Astrocyte (in vitro differentiated cells and primary cell): ENCODE measurements around the gene CYSTM1. TPM values are rescaled to one million over a fixed set of nuclear protein-coding genes. Genes with fewer than 3 reads are reported as not detected.

Source experiments
- DNase-seq: peaks from one replicate; pipeline ENCODE4 v3.0.0-alpha.2; 2010; ENCODE audit warnings: low read depth
- FAIRE-seq: peaks from 2 replicates; lab custom pipeline; 2011; peaks lifted over from hg19 to GRCh38; lab: Jason Lieb, UNC
- H2AFZ ChIP-seq: 2 replicates; pipeline ENCODE4 v1.6.0; 2012; ENCODE audit warnings: low read depth, low read length, inconsistent platforms
- H3K27ac ChIP-seq: 2 replicates; pipeline ENCODE4 v1.5.1; 2011; ENCODE audit warnings: low read depth, low read length, inconsistent platforms
- H3K27me3 ChIP-seq: 2 replicates; pipeline ENCODE4 v1.6.0; 2011; ENCODE audit warnings: low read length, inconsistent platforms; ENCODE audit not compliant: insufficient read depth
- H3K36me3 ChIP-seq: 2 replicates; pipeline ENCODE4 v1.5.1; 2011; ENCODE audit warnings: low read length, inconsistent platforms; ENCODE audit not compliant: insufficient read depth
- H3K4me1 ChIP-seq: 2 replicates; pipeline ENCODE4 v1.5.1; 2011; ENCODE audit warnings: low read length, inconsistent platforms; ENCODE audit not compliant: insufficient read depth
- H3K4me2 ChIP-seq: 2 replicates; pipeline ENCODE4 v1.6.0; 2012; ENCODE audit warnings: low read length, inconsistent platforms
- H3K4me3 ChIP-seq: 2 replicates; pipeline ENCODE4 v1.5.1; 2011; ENCODE audit warnings: low read depth, mild to moderate bottlenecking, low read length, inconsistent platforms; ENCODE audit not compliant: insufficient read depth
- H3K79me2 ChIP-seq: 2 replicates; pipeline ENCODE4 v1.6.0; 2012; ENCODE audit warnings: mild to moderate bottlenecking, low read length, inconsistent platforms; ENCODE audit not compliant: insufficient read depth
- H3K9ac ChIP-seq: 2 replicates; pipeline ENCODE4 v1.6.0; 2012; ENCODE audit warnings: mild to moderate bottlenecking, low read length, inconsistent platforms
- H3K9me3 ChIP-seq: 2 replicates; pipeline ENCODE4 v1.5.1; 2012; ENCODE audit warnings: low read depth, mild to moderate bottlenecking, low read length, inconsistent platforms; ENCODE audit not compliant: insufficient read depth
- H4K20me1 ChIP-seq: 2 replicates; pipeline ENCODE4 v1.6.0; 2012; ENCODE audit warnings: low read length, inconsistent platforms; ENCODE audit not compliant: insufficient read depth
- H3K27ac Mint-ChIP-seq: one replicate; pipeline ENCODE4 v1.8.0; 2021; ENCODE audit warnings: mild to moderate bottlenecking, mixed read lengths; ENCODE audit not compliant: unreplicated experiment
- H3K27me3 Mint-ChIP-seq: one replicate; pipeline ENCODE4 v1.8.0; 2021; ENCODE audit warnings: low read depth, mixed read lengths; ENCODE audit not compliant: unreplicated experiment
- H3K36me3 Mint-ChIP-seq: one replicate; pipeline ENCODE4 v1.8.0; 2021; ENCODE audit warnings: low read depth, mixed read lengths; ENCODE audit not compliant: unreplicated experiment
- H3K4me1 Mint-ChIP-seq: one replicate; pipeline ENCODE4 v1.8.0; 2021; ENCODE audit warnings: low read depth, mixed read lengths; ENCODE audit not compliant: unreplicated experiment
- H3K4me3 Mint-ChIP-seq: one replicate; pipeline ENCODE4 v1.8.0; 2021; ENCODE audit warnings: mild to moderate bottlenecking, moderate library complexity, mixed read lengths; ENCODE audit not compliant: unreplicated experiment
- H3K9me3 Mint-ChIP-seq: one replicate; pipeline ENCODE4 v1.8.0; 2021; ENCODE audit warnings: mild to moderate bottlenecking, mixed read lengths; ENCODE audit not compliant: unreplicated experiment
- CTCF ChIP-seq: IDR thresholded peaks from 2 replicates; pipeline ENCODE4 v1.5.1; 2011; ENCODE audit warnings: low read depth, mild to moderate bottlenecking, inconsistent platforms, low read length, moderate library complexity; ENCODE audit not compliant: insufficient read depth
- EZH2 ChIP-seq: IDR thresholded peaks from 2 replicates; pipeline ENCODE4 v1.6.1; 2012; ENCODE audit warnings: mild to moderate bottlenecking, low read length, inconsistent platforms; ENCODE audit not compliant: insufficient read depth
- total RNA-seq: library from RNA; stranded (reverse); gene quantifications from 2 replicates; pipeline ENCODE4 v1.2.1, GENCODE V29; 2021

The CYSTM1 gene
- total RNA-seq, 1 donor from 2014 or later = 46.3 TPM

GRCh38 chr5:140142246-140142645 is 32.7 kb upstream of the CYSTM1 start:
- Histone ChIP-seq H4K20me1 (peaks cover 78% of the 10 kb centered on the region), H3K9me3 (no peaks in the 10 kb centered on the region), H3K27ac (no peak overlapping the region), H3K4me2 (no peak overlapping the region), H2AFZ (no peak overlapping the region), H3K79me2 (peaks cover 2% of the 10 kb centered on the region), H3K4me1 (no peaks in the 10 kb centered on the region), H3K36me3 (no peaks in the 10 kb centered on the region), H3K4me3 (no peak overlapping the region), H3K27me3 (peaks cover 7% of the 10 kb centered on the region), H3K9ac (no peak overlapping the region)
- Mint-ChIP-seq H3K4me1 (no peaks in the 10 kb centered on the region), H3K9me3 (peaks cover 2% of the 10 kb centered on the region), H3K27me3 (peaks cover 50% of the 10 kb centered on the region), H3K36me3 (no peaks in the 10 kb centered on the region), H3K27ac (no peak overlapping the region), H3K4me3 (no peak overlapping the region)
- no peak for FAIRE-seq
- TF ChIP-seq EZH2 (no peak), CTCF (no peak)
- DNase-seq = no peak

GRCh38 chr5:140142856-140143255 is 32.1 kb upstream of the CYSTM1 start:
- H3K4me1 Mint-ChIP-seq = no peaks in the 10 kb centered on the region
- TF ChIP-seq CTCF (no peak), EZH2 (no peak)
- no peak overlapping the region for H3K27ac ChIP-seq
- H3K36me3 ChIP-seq = no peaks in the 10 kb centered on the region
- peaks cover 10% of the 10 kb centered on the region for H3K27me3 ChIP-seq
- H3K4me2 ChIP-seq = no peak overlapping the region
- FAIRE-seq (no peak), DNase-seq (no peak)
- H3K9me3 ChIP-seq = no peaks in the 10 kb centered on the region
- H3K4me1 ChIP-seq = no peaks in the 10 kb centered on the region
- no peak overlapping the region for H3K4me3 ChIP-seq
- H3K4me3 Mint-ChIP-seq = no peak overlapping the region
- H4K20me1 ChIP-seq = peaks cover 78% of the 10 kb centered on the region
- H3K9ac ChIP-seq = no peak overlapping the region
- H2AFZ ChIP-seq = no peak overlapping the region
- H3K27me3 Mint-ChIP-seq = peaks cover 53% of the 10 kb centered on the region
- H3K27ac Mint-ChIP-seq = no peak overlapping the region
- H3K79me2 ChIP-seq = peaks cover 2% of the 10 kb centered on the region
- peaks cover 2% of the 10 kb centered on the region for H3K9me3 Mint-ChIP-seq
- H3K36me3 Mint-ChIP-seq = no peaks in the 10 kb centered on the region

GRCh38 chr5:140143521-140144258 is 31.3 kb upstream of the CYSTM1 start:
- Histone ChIP-seq H2AFZ (no peak overlapping the region), H3K4me2 (no peak overlapping the region), H3K27me3 (peaks cover 10% of the 10 kb centered on the region), H3K9me3 (no peaks in the 10 kb centered on the region), H3K4me1 (no peaks in the 10 kb centered on the region), H3K27ac (no peak overlapping the region), H3K9ac (no peak overlapping the region), H3K36me3 (no peaks in the 10 kb centered on the region), H3K4me3 (no peak overlapping the region), H4K20me1 (peaks cover 83% of the 10 kb centered on the region), H3K79me2 (peaks cover 2% of the 10 kb centered on the region)
- Mint-ChIP-seq H3K27ac (no peak overlapping the region), H3K9me3 (peaks cover 2% of the 10 kb centered on the region), H3K27me3 (peaks cover 61% of the 10 kb centered on the region), H3K36me3 (no peaks in the 10 kb centered on the region), H3K4me3 (no peak overlapping the region), H3K4me1 (no peaks in the 10 kb centered on the region)
- TF ChIP-seq CTCF (no peak), EZH2 (no peak)
- no peak for DNase-seq
- no peak for FAIRE-seq
